MM.1S (cell line): ENCODE results near the gene ATP2B2.

Source experiments
- EZH2 ChIP-seq: fragments of 300-600 bp; sonication (generic); optimal IDR thresholded peaks from 2 replicates; pipeline ENCODE3; 2017; ENCODE audit warnings: low read depth, mild to moderate bottlenecking, antibody characterized with exemption, low read length, mixed read lengths
- TF ChIP-seq, protein P1 (sequence below): fragments of 300-600 bp; sonication (generic); IDR thresholded peaks from 2 replicates; pipeline ENCODE4 v1.5.1; 2016; ENCODE audit warnings: antibody characterized with exemption, low read length, mixed read lengths

DNA sequence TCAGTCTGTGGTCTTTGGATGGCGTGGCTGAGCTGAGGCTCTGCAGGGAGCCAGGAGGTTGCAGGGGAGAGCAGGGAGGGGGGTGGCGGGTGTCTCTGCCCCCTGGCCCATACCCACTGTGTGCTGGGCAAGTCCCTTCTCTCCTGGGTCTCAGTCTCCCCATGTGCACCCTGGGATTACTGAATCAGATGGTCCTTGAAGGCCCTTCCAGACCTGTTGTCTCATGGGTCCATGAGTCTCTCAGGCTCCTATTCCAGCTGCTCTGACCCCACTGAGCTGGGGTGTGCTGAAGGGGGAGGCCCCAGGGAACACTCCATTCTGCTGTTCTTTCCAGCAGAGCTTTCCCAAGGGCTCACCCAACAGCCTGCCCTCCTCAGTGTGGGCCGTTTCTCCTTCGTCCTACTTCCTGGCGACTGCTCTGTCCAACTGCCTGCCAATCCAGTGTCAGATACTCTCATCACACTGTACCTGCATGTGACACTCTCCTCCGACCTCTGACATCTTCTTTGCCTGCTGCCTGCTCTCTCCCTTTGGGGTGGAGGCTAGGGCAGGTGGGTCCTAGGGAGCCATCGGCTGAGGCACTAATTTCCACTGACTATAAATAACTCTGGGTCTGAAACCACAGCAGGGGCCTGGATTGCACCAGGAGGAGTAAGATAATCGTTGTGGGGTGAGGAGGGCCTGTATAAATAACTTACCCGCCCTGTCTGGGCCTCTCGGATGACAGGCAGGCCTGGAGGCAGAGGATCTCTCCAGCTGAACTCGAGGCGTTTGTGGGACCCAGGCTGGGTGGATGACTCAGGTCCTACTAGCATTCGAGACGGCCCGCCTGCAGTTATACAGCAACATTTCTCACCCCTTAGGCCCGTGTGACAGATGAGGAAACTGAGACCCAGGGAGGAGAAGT, 67.1 kb downstream of the ATP2B2 start:
- TF ChIP-seq, protein P1, sequence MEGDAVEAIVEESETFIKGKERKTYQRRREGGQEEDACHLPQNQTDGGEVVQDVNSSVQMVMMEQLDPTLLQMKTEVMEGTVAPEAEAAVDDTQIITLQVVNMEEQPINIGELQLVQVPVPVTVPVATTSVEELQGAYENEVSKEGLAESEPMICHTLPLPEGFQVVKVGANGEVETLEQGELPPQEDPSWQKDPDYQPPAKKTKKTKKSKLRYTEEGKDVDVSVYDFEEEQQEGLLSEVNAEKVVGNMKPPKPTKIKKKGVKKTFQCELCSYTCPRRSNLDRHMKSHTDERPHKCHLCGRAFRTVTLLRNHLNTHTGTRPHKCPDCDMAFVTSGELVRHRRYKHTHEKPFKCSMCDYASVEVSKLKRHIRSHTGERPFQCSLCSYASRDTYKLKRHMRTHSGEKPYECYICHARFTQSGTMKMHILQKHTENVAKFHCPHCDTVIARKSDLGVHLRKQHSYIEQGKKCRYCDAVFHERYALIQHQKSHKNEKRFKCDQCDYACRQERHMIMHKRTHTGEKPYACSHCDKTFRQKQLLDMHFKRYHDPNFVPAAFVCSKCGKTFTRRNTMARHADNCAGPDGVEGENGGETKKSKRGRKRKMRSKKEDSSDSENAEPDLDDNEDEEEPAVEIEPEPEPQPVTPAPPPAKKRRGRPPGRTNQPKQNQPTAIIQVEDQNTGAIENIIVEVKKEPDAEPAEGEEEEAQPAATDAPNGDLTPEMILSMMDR = no peak
- no peak for TF ChIP-seq EZH2
